NCI-H774 (cell line): ENCODE results near the gene CABLES2.
"Not testable (repeated sequence)": the region's sequence is repeated elsewhere in the genome, so short reads cannot be mapped to it uniquely, and the experiment has no call there.

Experiments used
- DNase-seq: peaks from one replicate; lab custom pipeline; 2025; lab: John Stamatoyannopoulos, UW

Gene CABLES2

GRCh38 chr20:62388839-62389600 lies 18.1 kb downstream of the CABLES2 start:
- DNase-seq: no peak

- no peak for DNase-seq
These were observed 19.0 kb downstream of the CABLES2 start for GRCh38 chr20:62387933-62388635.

GRCh38 chr20:62387219-62387913 lies 19.7 kb downstream of the CABLES2 start:
- no peak for DNase-seq

GRCh38 chr20:62386383-62387218 lies 20.5 kb downstream of the CABLES2 start, which contains the start of gene RPS21:
Gene RPS21 (plus strand): TSS chr20:62387103. CDS start chr20:62387339, 236 bp downstream.
- peak; percentile 90 for DNase-seq

GRCh38 chr20:62382306-62383198 lies 24.5 kb downstream of the CABLES2 start:
- DNase-seq: peak; percentile 62

GRCh38 chr20:62381842-62382241 lies 25.2 kb downstream of the CABLES2 start:
- DNase-seq: no peak

- no peak for DNase-seq
These were observed 25.8 kb downstream of the CABLES2 start for GRCh38 chr20:62381202-62381797.

GRCh38 chr20:62378215-62378614 lies 28.9 kb downstream of the CABLES2 start:
- DNase-seq: no peak

GRCh38 chr20:62377615-62378178 lies 29.4 kb downstream of the CABLES2 start:
- DNase-seq: no peak

GRCh38 chr20:62377064-62377461 lies 30.0 kb downstream of the CABLES2 start:
- DNase-seq: no peak

- no peak for DNase-seq
These were observed 30.7 kb downstream of the CABLES2 start for GRCh38 chr20:62376112-62377063.

- no peak for DNase-seq
These were observed 32.5 kb downstream of the CABLES2 start for GRCh38 chr20:62374331-62375152.

GRCh38 chr20:62373631-62374179 lies 33.4 kb downstream of the CABLES2 start:
- DNase-seq: not testable (repeated sequence)

- DNase-seq: no peak
These were observed 34.8 kb downstream of the CABLES2 start for GRCh38 chr20:62372042-62372993.

- DNase-seq: no peak
These were observed 35.5 kb downstream of the CABLES2 start for GRCh38 chr20:62371588-62372041.
